Breast epithelium (tissue), 3 donors: ENCODE measurements around the gene PCSK5.
"Not testable (repeated sequence)": the region's sequence is repeated elsewhere in the genome, so short reads cannot be mapped to it uniquely, and the experiment has no call there.

Source experiments
- CTCF ChIP-seq, 3 donors: fragments of 450-650 bp; IDR thresholded peaks; one replicate each; pipeline ENCODE4 v1.5.1; 2016 to 2017; ENCODE audit warnings: antibody characterized with exemption in 3 of 3, mild to moderate bottlenecking in 3 of 3, moderate library complexity in 3 of 3
- POLR2A ChIP-seq: fragments of 450-650 bp; IDR thresholded peaks from one replicate; pipeline ENCODE4 v1.6.1; 2016; ENCODE audit warnings: antibody characterized with exemption, mild to moderate bottlenecking, moderate library complexity

DNA sequence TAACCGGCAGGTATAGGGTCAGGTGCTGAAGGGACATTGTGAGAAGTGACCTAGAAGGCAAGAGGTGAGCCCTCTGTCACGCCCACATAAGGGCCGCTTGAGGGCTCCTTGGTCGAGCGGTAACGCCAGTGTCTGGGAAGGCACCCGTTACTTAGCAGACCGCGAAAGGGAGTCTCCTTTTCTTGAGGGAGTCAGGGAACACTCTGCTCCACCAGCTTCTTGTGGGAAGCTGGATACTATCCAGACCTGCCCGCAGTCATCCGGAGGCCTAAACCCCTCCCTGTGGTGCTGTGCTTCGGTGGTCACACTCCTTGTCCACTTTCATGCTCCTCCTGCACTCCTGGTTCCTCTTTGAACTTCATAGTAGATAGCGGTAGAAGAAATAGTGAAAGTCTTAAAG is 429.0 kb downstream of the PCSK5 start:
- not testable (repeated sequence) for TF ChIP-seq CTCF (IDR thresholded peaks at IDR 0.05); POLR2A
